ENCODE results near the gene ALOX12B.
A peak's percentile ranks its signal among the peaks of the same experiment; 100 is the strongest.
"Not testable (repeated sequence)": the region's sequence is repeated elsewhere in the genome, so short reads cannot be mapped to it uniquely, and the experiment has no call there.

ALOX12B gene

DNA sequence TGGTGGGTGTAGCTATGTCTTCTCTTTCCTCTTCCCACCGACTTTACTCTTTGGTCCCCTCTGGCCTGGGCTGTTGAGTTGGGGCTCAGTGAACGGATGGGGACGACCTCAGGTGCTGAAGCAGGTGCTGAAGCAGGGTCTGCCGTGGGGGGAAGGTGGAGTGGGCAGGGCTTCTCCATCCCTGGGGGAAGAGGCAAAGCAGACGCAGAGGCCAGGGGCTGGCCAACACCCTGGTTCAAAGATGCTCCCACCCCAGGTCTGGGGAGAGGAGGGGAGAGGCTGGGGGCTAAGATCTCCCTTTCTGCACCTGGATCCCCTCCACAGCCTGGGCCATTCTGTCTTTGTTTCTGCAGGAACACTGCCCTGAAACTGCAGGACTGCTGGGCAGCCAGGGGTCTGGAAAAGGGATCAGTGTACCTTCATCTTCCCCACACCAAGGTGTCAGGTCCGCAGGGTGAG, 22.9 kb downstream of the ALOX12B start:
- no peak for DNase-seq (ENCODE audit: low spot score)

DNA sequence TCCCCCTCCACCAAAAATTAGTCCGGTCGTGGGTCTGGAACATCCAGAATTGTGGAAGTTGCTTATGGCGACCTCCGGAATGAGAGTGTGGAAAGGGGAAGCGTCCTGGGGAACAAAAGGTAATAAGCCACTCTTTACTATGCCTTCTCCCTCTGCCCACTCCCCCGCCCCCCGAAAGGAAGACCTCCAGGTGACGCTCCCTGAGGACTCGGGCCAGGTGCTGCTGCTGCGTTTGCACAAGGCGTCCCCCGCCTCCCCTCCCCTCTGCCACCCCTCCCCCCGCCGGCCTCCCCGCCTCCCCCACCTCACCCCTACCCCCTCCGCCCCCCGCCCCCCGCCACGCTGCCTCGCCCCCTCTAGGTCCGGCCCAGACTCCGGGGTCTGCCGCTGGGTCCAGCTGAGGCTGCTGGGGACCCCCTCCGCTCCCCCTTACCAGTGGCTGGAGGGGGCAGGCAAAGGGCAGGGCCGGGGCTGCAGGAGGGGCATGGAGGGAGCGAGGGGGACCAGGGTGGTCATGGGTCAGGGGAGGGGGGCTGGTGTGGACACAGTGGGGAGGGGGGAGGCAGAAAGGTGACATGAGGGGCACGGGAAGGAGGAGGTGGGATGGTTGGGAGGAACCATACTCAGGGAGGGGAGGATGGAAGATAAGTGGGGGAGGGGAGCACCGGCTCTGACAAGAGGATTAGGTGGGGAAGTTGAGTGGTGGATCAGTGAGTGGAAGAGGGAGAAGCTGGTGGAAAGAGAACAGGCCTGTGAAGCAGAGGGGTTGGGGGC, 23.6 kb downstream of the ALOX12B start:
- no peak for DNase-seq (ENCODE audit: low spot score)

DNA sequence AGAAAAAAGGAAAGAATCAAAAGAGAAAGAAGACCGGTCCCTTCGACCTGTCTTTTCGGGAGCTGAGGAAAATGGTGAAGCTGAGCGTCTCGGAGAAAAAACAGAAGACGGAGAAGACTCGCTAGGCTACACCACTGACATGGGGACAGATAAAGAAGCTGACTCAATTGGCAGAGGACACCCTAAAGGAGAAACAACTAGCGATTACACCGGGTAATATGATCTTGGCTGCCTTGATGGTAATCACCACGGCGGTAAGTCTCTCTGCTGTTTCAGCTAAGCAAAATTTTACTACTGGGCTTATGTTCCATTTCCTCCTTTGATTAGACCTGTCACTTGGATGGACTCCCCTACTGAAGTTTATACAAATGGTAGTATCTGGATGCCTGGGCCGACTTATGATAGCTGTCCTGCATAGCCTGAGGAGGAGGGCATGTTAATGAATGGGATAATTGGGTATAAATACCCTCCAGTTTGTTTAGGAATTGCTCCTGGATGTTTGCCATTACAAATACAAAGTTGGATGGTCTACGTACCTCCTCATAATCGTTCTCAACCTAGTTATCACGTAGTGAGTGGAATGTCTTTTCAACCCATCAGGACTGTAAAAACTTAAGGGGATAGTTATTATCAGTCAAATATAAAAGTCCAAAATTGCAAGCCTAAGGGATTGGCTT, 24.6 kb downstream of the ALOX12B start:
- no peak for DNase-seq (ENCODE audit: low spot score)

DNA sequence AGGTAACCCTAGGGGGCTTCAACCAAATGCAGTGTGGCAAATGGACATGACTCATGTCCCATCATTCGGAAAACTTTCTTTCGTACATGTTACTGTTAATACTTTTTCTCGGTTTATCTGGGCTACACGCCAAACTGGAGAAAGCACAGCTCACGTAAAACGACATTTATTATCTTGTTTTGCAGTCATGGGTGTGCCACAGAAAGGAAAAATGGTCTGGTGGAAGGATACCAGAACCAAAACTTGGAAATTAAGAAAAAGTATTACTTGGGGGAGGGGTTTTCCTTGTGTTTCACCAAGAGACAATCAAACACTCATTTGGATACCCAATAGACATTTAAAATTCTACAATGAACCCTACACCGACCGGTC, 25.1 kb downstream of the ALOX12B start:
- no peak for DNase-seq (ENCODE audit: low spot score)

DNA sequence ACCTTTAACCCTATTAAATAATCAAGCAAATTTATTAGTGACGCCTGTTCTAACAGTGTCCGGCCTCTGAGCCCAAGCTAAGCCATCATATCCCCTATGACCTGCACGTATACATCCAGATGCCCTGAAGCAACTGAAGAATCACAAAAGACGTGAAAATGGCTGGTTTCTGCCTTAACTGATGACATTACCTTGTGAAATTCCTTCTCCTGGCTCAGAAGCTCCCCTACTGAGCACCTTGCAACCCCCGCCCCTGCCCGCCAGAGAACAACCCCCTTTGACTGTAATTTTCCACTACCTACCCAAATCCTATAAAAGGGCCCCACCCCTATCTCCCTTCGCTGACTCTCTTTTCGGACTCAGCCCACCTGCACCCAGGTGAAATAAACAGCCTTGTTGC, 25.7 kb downstream of the ALOX12B start:
- DNase-seq (ENCODE audit: low spot score), result not testable (repeated sequence)

DNA sequence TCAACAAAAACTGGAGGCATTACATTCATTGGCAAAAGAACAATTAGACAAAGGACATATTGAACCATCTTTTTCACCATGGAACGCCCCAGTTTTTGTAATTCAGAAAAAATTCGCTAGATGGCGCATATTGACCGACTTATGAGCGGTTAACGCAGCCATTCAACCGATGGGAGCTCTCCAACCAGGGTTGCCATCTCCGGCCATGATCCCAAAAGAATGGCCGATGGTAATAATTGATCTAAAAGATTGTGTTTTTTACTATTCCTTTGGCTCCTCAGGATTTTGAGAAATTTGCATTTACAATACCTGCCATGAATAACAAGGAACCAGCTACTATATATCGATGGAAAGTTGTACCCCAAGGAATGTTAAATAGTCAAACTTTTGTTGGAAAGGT, 27.2 kb downstream of the ALOX12B start:
- peak; percentile 87 for DNase-seq (ENCODE audit: low spot score)

DNA sequence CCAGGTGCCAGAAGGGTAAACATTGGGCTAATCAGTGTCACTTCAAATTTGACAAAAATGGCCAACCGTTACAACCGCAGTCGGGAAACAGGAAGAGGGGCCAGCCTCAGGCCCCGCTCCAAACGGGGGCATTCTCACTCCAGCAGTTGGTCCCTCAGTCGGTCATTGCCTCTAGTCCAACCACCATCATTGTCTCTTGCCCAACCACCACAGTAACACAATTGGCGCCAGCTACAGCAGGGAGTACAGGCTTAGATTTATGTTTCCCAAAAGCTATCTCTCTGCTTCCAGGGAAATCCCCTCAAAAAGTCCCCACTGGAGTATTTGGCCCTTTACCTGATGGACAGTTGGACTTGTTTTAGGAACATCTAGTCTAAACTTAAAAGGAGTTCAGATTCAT, 28.4 kb downstream of the ALOX12B start:
- no peak for DNase-seq (ENCODE audit: low spot score)

DNA sequence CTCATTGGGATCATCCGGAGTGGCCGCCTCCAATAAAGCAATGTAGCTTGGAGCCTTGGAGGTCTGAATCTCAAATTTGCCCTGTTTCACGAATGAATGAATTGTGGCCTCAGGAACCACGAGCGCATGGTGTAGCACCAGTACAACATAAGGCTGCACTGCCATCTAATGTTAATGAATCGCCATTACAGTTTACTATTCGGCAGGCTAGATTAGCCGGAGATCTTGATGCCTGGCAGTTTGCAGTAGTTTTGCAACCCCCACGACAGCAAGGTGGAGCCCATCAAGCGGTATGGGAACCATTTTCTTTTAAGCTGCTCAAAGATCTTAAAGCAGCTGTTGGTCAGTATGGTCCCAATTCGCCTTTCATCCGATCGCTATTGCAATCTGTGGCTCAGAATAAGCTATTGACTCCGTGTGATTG, 29.8 kb downstream of the ALOX12B start:
- DNase-seq (ENCODE audit: low spot score), result peak; percentile 80

DNA sequence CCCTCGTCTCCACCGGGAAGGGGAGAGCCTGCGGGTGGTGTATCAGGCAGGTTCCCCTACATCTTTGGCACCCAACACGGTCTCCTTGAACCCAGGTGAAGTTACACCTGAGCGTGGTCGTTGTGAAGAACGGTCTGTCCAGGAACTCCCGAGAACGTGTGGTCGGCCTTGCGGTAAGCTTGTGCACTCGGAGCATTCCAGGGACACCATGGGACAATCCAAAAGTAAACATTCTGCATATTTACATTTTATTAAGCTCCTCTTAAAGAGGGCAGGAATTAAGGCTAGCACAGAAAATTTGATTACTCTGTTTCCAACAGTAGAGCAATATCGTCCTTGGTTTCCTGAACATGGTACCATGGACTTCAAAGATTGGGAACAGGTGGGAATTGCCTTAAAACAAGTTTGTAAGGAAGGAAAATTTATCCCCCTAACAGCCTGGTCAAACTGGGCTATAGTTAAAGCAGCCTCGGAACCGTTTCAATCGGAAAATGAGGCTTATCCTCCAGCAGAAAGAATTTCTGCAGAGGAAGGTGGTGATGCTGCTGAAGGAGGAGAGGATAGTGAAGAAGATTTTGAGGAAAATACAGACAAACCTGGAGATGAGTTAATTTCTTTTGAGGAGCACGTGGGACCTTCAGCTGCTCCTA, 30.4 kb downstream of the ALOX12B start:
- DNase-seq (ENCODE audit: low spot score), result no peak

DNA sequence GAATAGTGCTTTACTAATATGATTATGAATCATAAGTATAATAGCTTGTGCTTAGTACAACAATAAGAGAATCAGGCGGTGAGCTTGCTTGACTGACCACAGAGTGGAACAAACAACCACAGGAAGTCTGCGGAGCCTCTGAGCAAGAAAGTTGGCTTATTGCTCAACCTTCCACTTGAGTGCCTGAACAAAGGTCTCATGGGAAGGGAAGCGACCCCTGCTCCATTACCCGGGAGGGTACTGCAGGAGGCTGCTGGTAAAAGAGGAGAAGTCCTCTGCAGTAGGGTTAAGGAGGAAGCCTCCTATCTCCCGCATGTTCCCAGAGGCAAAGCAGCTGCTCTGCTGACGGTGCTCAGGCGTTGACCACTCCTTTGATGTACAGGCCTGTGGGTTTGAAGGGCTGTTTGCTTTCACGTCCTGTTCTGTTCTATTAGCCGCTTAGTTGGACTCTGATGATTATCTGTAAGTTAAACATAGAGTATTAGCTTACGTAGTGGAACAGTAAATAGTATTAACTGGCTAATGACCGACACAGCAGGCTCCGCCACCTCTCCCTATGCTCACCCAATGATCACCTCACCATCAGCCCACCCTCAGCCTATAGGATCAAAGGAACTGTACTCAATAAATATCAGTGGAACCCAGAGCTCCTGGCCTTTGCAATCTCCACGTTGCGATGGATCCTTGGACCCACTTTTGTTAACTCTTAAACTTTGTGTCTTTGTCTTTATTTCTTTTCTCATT, 31.1 kb downstream of the ALOX12B start:
- peak; percentile 21 for DNase-seq (ENCODE audit: low spot score)

DNA sequence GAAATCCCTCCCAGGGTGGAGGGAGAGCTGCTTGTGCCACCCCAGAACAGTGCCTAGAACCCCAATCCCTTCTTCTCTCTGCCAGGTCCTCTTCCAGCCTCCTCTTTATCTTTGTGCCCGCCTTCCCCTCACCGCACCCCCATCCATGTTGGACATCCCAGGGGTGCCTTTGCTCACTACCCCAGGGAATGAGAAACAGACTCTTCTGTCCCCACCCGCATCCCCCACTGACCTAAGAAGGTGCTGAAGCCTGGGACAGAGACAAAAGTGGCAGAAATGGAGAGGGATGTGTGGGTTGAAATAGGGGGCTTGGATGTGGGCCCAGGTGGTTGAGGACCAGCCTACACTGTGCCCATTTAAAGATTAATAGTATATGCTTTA, 31.7 kb downstream of the ALOX12B start:
- no peak for DNase-seq (ENCODE audit: low spot score)

DNA sequence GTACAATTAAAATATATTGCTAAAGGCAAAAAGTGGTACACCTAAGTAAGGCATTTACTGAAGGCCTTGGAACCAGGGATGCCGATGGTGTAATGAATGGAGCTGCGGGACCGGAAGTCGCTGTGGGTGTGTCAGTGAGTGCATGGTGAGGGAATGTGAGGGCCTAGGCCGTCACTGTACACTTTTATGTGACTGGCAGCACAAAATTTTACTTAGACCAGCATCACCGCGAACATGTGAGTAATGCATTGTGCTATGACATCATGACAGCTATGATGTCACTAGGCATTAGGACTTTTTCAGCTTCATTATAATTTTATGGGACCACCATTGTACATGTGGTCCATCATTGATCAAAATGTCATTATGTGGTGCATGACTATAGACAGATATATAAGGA, 33.9 kb downstream of the ALOX12B start:
- DNase-seq (ENCODE audit: low spot score), result no peak

DNA sequence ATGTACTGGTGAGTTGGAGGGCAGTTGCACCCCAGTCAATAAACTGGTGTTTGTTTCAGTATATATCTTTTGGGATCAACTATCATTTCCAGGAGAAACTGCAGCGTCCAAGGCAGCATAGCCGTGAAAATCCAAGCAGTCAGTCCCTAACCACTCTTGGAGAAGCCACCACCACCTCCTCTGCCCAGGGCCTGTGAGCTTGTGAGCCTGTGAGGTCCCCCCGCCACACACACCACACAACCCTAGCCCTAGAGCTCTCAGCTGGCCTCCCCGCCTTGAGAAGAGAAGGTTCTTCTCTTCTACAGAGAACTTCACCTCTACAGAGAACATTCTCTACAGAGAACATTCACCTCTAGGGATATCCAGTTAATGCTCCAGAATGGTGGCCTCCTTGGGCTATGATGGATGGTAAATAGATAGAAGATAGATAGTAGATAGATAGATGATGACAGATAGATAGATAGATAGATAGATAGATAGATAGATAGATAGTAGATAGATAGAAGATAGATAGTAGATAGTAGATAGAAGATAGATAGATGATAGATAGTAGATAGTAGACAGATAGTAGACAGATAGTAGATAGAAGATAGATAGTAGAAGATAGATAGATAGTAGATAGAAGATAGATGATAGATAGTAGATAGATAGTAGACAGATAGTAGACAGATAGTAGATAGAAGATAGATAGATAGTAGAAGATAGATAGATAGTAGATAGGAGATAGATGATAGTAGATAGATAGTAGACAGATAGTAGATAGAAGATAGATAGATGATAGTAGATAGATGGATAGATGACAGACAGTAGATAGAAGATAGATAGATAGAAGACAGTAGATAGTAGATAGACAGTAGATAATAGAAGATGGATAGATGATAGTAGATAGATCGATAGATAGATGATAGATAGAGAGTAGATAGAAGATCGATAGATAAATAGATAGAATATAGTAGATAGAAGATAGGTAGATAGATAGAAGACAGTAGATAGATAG, 35.0 kb downstream of the ALOX12B start:
- no peak for DNase-seq (ENCODE audit: low spot score)

DNA sequence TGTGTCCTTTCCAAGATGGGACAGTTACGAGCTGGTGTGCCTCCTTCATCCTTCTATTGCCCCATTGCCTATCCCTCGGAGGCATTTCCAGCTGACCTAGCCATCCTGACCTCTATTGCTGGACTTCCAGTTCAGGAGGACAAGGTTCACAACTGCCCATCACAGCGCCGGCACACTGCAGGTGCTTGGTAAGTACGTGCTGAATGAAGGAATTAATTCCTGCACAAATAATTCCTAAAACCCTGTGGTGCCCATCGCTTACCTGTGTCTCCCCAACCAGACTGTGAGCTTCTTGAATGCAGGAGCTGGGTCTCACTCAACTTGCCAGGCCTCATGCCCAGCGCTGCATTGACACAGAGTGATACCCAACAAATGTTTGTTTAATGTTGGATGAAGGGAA, 35.7 kb downstream of the ALOX12B start:
- DNase-seq (ENCODE audit: low spot score), result no peak

DNA sequence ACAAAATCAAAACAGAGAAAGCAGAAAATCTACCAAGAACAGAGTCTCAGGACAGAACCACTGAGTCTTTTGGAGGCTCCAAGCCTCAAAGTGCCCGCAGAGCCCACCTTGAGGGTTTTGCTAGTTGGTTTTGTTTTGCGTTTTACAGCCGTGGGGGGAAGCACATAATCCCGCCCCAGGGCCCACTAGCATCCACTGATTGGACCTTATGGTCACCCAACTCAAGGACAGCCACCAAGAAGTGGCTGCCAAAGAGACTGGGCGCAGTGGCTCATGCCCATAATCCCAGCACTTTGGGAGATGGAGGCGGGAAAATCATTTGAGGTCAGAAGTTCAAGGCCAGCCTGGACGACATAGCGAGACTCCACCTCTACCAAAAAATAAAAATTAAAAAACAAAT, 38.8 kb downstream of the ALOX12B start:
- no peak for DNase-seq (ENCODE audit: low spot score)

DNA sequence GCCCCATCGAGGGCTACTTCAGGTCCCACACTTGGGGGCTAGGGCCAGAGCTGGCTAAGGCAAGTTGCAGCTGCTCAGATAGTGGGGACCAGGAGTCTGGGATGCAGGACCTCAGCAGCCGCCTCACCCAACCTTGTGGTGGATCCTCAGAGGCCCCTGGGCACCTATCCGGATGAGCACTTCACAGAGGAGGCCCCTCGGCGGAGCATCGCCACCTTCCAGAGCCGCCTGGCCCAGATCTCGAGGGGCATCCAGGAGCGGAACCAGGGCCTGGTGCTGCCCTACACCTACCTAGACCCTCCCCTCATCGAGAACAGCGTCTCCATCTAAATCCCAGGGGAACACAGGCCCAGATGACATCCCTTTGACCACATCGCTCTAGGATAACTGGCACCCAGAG, 39.3 kb downstream of the ALOX12B start:
- DNase-seq (ENCODE audit: low spot score), result no peak

DNA sequence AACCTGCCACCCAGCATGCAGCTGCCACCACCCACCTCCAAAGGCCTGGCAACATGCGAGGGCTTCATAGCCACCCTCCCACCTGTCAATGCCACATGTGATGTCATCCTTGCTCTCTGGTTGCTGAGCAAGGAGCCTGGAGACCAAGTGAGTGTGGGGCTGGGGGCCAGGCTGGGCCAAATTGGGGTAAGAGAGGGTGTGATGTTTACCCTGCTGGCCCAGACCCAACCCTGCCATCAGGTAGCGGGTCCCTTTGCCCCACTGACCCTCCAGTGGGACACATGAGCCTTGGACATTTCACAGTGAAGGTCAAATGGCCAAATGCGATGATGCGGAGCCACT, 39.8 kb downstream of the ALOX12B start:
- no peak for DNase-seq (ENCODE audit: low spot score)

DNA sequence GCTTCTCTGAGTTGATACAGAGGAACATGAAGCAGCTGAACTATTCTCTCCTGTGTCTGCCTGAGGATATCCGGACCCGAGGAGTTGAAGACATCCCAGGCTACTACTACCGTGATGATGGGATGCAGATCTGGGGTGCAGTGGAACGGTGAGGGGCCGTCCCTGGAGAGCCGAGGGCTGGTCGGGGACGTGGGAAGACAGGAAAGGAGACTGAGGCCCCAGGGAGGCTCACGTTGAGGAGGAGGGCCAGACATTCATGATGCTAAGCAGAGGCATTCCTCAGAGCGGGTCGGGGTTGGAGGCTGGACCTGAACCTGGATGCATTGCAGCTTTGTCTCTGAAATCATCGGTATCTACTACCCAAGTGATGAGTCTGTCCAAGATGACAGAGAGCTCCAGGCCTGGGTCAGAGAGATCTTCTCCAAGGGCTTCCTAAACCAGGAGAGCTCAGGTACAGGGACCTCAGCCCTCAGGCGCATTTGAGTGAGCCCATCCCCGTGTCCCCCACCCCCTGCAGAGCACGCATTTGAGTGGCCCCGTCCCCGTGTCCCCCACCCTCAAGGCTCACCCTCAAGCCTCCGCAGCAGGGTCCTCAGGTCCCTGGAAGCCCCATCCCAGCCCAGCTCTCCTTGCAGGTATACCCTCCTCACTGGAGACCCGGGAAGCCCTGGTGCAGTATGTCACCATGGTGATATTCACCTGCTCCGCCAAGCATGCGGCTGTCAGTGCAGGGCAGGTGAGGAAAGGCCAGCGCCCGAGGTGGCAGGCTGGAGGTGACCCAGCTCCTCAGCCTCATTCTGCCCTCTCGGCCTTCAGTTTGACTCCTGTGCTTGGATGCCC, 40.4 kb downstream of the ALOX12B start:
- DNase-seq (ENCODE audit: low spot score), result no peak

DNA sequence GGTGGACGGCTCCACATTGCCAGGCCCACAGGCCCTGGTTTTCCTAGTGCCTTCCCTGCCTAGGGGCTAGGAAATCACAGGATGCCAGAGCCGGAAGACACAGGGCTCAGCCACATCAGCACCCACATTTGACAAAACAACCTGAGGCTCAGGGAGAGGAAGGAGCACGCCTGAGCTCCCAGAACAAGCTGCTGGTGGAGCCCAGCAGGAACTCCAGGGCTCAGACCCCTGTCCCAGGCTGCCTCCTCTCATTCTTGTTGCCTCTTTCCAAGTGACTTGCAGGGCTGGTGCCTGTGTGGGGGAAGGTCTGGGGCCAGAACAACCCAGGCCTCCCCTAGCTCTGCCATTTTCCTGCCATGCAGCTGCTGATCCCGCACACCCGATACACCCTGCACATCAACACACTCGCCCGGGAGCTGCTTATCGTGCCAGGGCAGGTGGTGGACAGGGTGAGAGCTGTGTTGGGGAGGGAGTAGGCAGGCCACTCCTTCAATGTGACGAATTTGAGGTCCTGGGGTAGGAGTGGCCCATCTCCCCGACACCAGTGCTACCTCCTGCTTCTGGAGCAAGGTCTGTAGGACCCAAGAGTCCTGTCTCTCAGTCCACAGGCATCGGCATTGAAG, 41.1 kb downstream of the ALOX12B start:
- DNase-seq (ENCODE audit: low spot score), result no peak
